ENCODE results near the gene ZBTB26. TPM values are rescaled to one million over a fixed set of nuclear protein-coding genes. Genes with fewer than 3 reads are reported as not detected.

The ZBTB26 gene
- total RNA-seq, 4 donors from 2014 or later, result 3.2 to 18.2 (median 6.1) TPM

GRCh38 chr9:122954253-122954691 is 23.0 kb upstream of the ZBTB26 start:
- no peak for DNase-seq
- peaks cover 0 to 4% (median 0%) of the 10 kb centered on the region in 3 donors for H3K36me3 ChIP-seq
- no peaks in the 10 kb centered on the region for H3K9me3 ChIP-seq
- peaks cover 0 to 5% (median 0%) of the 10 kb centered on the region in 4 donors for H3K4me1 ChIP-seq
- no peaks in the 10 kb centered on the region for H3K27me3 ChIP-seq
- H3K4me3 ChIP-seq, result no peak overlapping the region
- no peak overlapping the region for H3K27ac ChIP-seq
- TF ChIP-seq, protein P1, sequence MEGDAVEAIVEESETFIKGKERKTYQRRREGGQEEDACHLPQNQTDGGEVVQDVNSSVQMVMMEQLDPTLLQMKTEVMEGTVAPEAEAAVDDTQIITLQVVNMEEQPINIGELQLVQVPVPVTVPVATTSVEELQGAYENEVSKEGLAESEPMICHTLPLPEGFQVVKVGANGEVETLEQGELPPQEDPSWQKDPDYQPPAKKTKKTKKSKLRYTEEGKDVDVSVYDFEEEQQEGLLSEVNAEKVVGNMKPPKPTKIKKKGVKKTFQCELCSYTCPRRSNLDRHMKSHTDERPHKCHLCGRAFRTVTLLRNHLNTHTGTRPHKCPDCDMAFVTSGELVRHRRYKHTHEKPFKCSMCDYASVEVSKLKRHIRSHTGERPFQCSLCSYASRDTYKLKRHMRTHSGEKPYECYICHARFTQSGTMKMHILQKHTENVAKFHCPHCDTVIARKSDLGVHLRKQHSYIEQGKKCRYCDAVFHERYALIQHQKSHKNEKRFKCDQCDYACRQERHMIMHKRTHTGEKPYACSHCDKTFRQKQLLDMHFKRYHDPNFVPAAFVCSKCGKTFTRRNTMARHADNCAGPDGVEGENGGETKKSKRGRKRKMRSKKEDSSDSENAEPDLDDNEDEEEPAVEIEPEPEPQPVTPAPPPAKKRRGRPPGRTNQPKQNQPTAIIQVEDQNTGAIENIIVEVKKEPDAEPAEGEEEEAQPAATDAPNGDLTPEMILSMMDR (IDR thresholded peaks at IDR 0.05), result no peak
- TF ChIP-seq POLR2A (IDR thresholded peaks at IDR 0.05), result no peak

GRCh38 chr9:122951056-122951455 is 19.7 kb upstream of the ZBTB26 start:
- peaks cover 0 to 24% (median 0%) of the 10 kb centered on the region in 4 donors for H3K4me1 ChIP-seq
- H3K36me3 ChIP-seq, result no peaks in the 10 kb centered on the region
- H3K4me3 ChIP-seq, result no peak overlapping the region
- no peaks in the 10 kb centered on the region for H3K27me3 ChIP-seq
- TF ChIP-seq, protein P1 (IDR thresholded peaks at IDR 0.05), result no peak
- no peak for TF ChIP-seq POLR2A (IDR thresholded peaks at IDR 0.05)
- H3K9me3 ChIP-seq, result no peaks in the 10 kb centered on the region
- no peak overlapping the region for H3K27ac ChIP-seq
- no peak for DNase-seq

- Histone ChIP-seq H3K27ac (no peak overlapping the region), H3K27me3 (no peaks in the 10 kb centered on the region), H3K4me1 (peaks cover 0 to 31% (median 0%) of the 10 kb centered on the region in 4 donors), H3K9me3 (no peaks in the 10 kb centered on the region), H3K4me3 (no peak overlapping the region), H3K36me3 (no peaks in the 10 kb centered on the region)
- no peak for DNase-seq
- TF ChIP-seq, protein P1 (IDR thresholded peaks at IDR 0.05), result no peak
- TF ChIP-seq POLR2A (IDR thresholded peaks at IDR 0.05), result no peak
Measured at GRCh38 chr9:122950263-122950662, 19.0 kb upstream of the ZBTB26 start.

- Histone ChIP-seq H3K27me3 (no peaks in the 10 kb centered on the region), H3K4me3 (no peak overlapping the region), H3K36me3 (no peaks in the 10 kb centered on the region), H3K27ac (no peak overlapping the region), H3K4me1 (peaks cover 0 to 37% (median 0%) of the 10 kb centered on the region in 4 donors), H3K9me3 (no peaks in the 10 kb centered on the region)
- DNase-seq, result no peak
- TF ChIP-seq, protein P1 (IDR thresholded peaks at IDR 0.05), result no peak
- TF ChIP-seq POLR2A (IDR thresholded peaks at IDR 0.05), result no peak
Measured at GRCh38 chr9:122949696-122950095, 18.4 kb upstream of the ZBTB26 start.

DNA sequence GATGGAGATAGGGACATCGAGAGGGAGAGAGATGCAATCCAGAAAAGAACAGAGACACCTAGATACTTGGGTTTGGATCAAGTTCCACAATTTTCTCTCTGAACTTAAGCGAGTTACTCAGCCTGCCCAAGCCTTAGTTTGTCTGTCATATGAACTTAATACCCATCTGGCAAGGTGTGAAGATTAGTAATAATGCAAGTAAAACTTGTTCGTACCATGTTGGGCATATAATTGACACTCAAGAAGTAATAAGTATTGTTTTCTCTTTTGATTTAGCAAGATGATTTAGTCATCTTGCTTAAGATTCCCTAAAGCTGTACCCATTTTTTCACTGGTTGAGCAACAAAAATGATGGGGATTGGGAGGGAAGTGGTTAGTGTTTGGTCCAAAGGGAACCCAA is 17.0 kb upstream of the ZBTB26 start:
- Histone ChIP-seq H3K27ac (no peak overlapping the region), H3K36me3 (no peaks in the 10 kb centered on the region), H3K4me3 (no peak overlapping the region), H3K27me3 (no peaks in the 10 kb centered on the region), H3K4me1 (peaks cover 0 to 38% (median 0%) of the 10 kb centered on the region in 4 donors), H3K9me3 (no peaks in the 10 kb centered on the region)
- TF ChIP-seq, protein P1 (IDR thresholded peaks at IDR 0.05), result no peak
- TF ChIP-seq POLR2A (IDR thresholded peaks at IDR 0.05), result no peak
- no peak for DNase-seq

All from Peyer's patch (tissue), 4 donors.